ENCODE results near the gene NCOA7. TPM values are rescaled to one million over a fixed set of nuclear protein-coding genes. Genes with fewer than 3 reads are reported as not detected.

NCOA7 gene
- total RNA-seq, 1 experiment from 2014 or later, result 9.4 TPM

DNA sequence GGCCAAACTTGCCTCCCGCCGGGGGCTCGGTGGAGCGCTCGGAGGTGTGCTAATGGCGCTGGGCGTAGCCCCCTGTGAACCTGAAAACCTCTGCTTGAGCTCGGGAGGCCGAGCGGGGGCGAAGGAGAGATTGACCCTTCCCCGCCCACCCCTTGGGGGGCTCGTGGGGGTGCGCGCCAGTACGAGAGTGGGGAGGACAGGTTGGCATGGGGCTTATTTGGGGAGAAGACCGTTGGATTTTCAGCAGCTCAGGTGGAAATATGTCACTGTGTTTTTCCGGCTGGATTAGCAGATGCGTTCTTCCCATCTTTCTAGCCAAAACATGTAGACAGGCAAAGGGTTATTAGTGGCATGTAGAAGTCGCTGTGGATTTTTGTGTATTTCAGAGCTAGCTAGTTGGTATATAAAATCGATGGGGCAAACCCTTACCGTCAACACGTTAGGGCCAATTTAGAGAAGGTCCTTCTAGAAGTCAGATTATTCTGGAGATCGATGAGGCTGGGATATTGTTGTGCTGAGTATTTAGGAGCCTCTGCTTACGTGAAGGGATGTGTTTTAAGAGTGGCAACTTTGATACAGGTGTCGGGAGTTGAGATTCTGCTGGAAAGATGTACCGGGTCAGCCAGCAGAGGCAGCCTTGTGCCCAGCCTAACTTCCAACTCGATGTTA is 525 bp downstream of the NCOA7 start:
- H4K91ac ChIP-seq (ENCODE audit: insufficient read length, low read depth, low read length), result no peak overlapping the region
- Mint-ChIP-seq H3K36me3 (ENCODE audit: insufficient read depth in 1 of 3, low read depth in 3 of 3) (no peaks in the 10 kb centered on the region; a peak in 1 of 7 replicates), H3K4me3 (peak overlapping the region; percentile 77 to 92), H3K27me3 (ENCODE audit: low read depth) (peaks cover 4% of the 10 kb centered on the region; the same call in 1 of the 2 replicates), H3K4me1 (peaks cover 20 to 31% of the 10 kb centered on the region in 2 experiments), H3K27ac (peak overlapping the region in 2 of 3 experiments; percentile 51 to 73; a peak in 2 of 7 replicates), H3K9me3 (no peaks in the 10 kb centered on the region)
- no peaks in the 10 kb centered on the region for H3K4me1 ChIP-seq (ENCODE audit: insufficient read depth, low read length)
- TF ChIP-seq, protein P1, sequence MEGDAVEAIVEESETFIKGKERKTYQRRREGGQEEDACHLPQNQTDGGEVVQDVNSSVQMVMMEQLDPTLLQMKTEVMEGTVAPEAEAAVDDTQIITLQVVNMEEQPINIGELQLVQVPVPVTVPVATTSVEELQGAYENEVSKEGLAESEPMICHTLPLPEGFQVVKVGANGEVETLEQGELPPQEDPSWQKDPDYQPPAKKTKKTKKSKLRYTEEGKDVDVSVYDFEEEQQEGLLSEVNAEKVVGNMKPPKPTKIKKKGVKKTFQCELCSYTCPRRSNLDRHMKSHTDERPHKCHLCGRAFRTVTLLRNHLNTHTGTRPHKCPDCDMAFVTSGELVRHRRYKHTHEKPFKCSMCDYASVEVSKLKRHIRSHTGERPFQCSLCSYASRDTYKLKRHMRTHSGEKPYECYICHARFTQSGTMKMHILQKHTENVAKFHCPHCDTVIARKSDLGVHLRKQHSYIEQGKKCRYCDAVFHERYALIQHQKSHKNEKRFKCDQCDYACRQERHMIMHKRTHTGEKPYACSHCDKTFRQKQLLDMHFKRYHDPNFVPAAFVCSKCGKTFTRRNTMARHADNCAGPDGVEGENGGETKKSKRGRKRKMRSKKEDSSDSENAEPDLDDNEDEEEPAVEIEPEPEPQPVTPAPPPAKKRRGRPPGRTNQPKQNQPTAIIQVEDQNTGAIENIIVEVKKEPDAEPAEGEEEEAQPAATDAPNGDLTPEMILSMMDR (conservative IDR thresholded peaks at IDR 0.05), result peak; percentile 56; the same call in 2 of the 3 replicates
- H3K18ac ChIP-seq (ENCODE audit: insufficient read length, low read depth, low read length), result no peak overlapping the region
- WGBS (ENCODE audit: extremely low coverage, insufficient read length, low lambda C conversion rate), result no CpG with 5 or more reads among the region's 28 CpGs
- no peak overlapping the region for H3K23ac ChIP-seq (ENCODE audit: insufficient read length, low read depth, low read length)
- no peak overlapping the region for H2BK120ac ChIP-seq (ENCODE audit: low read depth, low read length, poor library complexity, severe bottlenecking)
- H3K27me3 ChIP-seq (ENCODE audit: insufficient read depth, low read length), result no peaks in the 10 kb centered on the region
- no peaks in the 10 kb centered on the region for H3K79me2 ChIP-seq (ENCODE audit: insufficient read depth, low read length)
- H3K56ac ChIP-seq (ENCODE audit: insufficient read length, low read depth, low read length), result no peak overlapping the region
- H2BK5ac ChIP-seq (ENCODE audit: insufficient read length, low read length), result no peak overlapping the region
- H3K4ac ChIP-seq (ENCODE audit: low read depth, low read length), result no peak overlapping the region
- 0 out of 2 replicates have a peak overlapping the region, but pooled peaks have one; percentile 88 for H3K14ac ChIP-seq (ENCODE audit: insufficient read depth, low read length)
- H3K9ac ChIP-seq (ENCODE audit: extremely low read depth, insufficient read length, low read length), result no peak overlapping the region
- H3K4me2 ChIP-seq (ENCODE audit: insufficient read depth, insufficient read length, low read length), result peak overlapping the region; percentile 94
- H2AK5ac ChIP-seq (ENCODE audit: insufficient read length, low read length), result no peak overlapping the region
- H4K8ac ChIP-seq (replicated peaks; ENCODE audit: insufficient read length, low read depth, low read length), result no peak overlapping the region
- no peak overlapping the region for H4K5ac ChIP-seq (ENCODE audit: insufficient read length, low read depth, low read length)
- no peak overlapping the region for H2BK12ac ChIP-seq (ENCODE audit: insufficient read length, low read depth, low read length)
- H2BK20ac ChIP-seq (ENCODE audit: low read depth, low read length, poor library complexity, severe bottlenecking), result no peak overlapping the region
- H2BK15ac ChIP-seq (ENCODE audit: low read depth, low read length), result no peak overlapping the region
- no peak overlapping the region for H3K27ac ChIP-seq (ENCODE audit: insufficient read length, low read depth, low read length)
- peak overlapping the region; percentile 34 for H2AFZ ChIP-seq (ENCODE audit: low read length)
- no peaks in the 10 kb centered on the region for H3K79me1 ChIP-seq (ENCODE audit: insufficient read depth, low read depth, low read length, poor library complexity, severe bottlenecking)
- H3K9me3 ChIP-seq (ENCODE audit: control insufficient read depth, low read depth, low read length), result no peaks in the 10 kb centered on the region
- H3K23me2 ChIP-seq (ENCODE audit: insufficient read length, low read depth, low read length, poor library complexity, severe bottlenecking), result peaks cover 4% of the 10 kb centered on the region
- H3T11ph ChIP-seq (ENCODE audit: low read length), result no peak overlapping the region
- H4K20me1 ChIP-seq (ENCODE audit: control insufficient read depth, insufficient read depth, insufficient read length), result no peaks in the 10 kb centered on the region
- DNase-seq, result peak; percentile 43
